B cell (primary cell): ENCODE data around the gene ZBTB3. TPM values are rescaled to one million over a fixed set of nuclear protein-coding genes. Genes with fewer than 3 reads are reported as not detected.
A peak's percentile ranks its signal among the peaks of the same experiment; 100 is the strongest.

Source experiments
- ATAC-seq: fragments of 200-7000 bp; cut with Tn5 transposase; one replicate; pipeline ENCODE4 v1.10.0; 2021; ENCODE audit warnings: low read depth, mild to moderate bottlenecking, moderate number of reproducible peaks, moderate library complexity
- CTCF ChIA-PET: fragments of 350-600 bp; sonication (Branson Sonifier 250); formaldehyde crosslinking; loops from one replicate; lab custom pipeline; 2021; ENCODE audit warnings: antibody characterized with exemption, inconsistent platforms; lab: Charles Lee
- POLR2A ChIA-PET: fragments of 350-600 bp; sonication (Branson Sonifier 250); formaldehyde crosslinking; loops from one replicate; lab custom pipeline; 2021; ENCODE audit warnings: antibody characterized with exemption; lab: Charles Lee
- DNase-seq: peaks from one replicate; pipeline ENCODE4 v3.0.0; 2013
- H2AFZ ChIP-seq: 2 replicates; pipeline ENCODE4 v1.6.1; 2012; ENCODE audit warnings: mild to moderate bottlenecking, low read depth, low read length; ENCODE audit not compliant: insufficient read depth, poor library complexity, severe bottlenecking
- H3K27ac ChIP-seq, 2 donors: 1 replicate in 1 of 2; 2 replicates in 1 of 2; pipeline ENCODE4 v1.5.1; 2012 to 2013; ENCODE audit warnings: low read length in 2 of 2, mild to moderate bottlenecking in 2 of 2, moderate library complexity in 1 of 2
- H3K27me3 ChIP-seq, 4 experiments: fragments of 200-600 bp in 1 of 4; sonication (generic) in 1 of 4; replicated peaks in 1 of 4; 1 replicate in 2 of 4; 2 replicates in 2 of 4; pipeline versions ENCODE4 v1.6.1 to v1.7.0; 2013 to 2016; ENCODE audit warnings: low read length in 3 of 4, mild to moderate bottlenecking in 2 of 4, mixed read lengths in 1 of 4, moderate library complexity in 1 of 4; ENCODE audit not compliant: insufficient read depth in 4 of 4, control insufficient read depth in 3 of 4; ENCODE audit errors: control extremely low read depth in 1 of 4
- H3K36me3 ChIP-seq, 2 experiments: replicated peaks in 1 of 2; 1 replicate in 1 of 2; 2 replicates in 1 of 2; pipeline versions ENCODE4 v1.6.1 to v1.7.1; 2013; ENCODE audit warnings: low read length in 1 of 2; ENCODE audit not compliant: insufficient read depth in 2 of 2, control insufficient read depth in 1 of 2; ENCODE audit errors: control extremely low read depth in 1 of 2, extremely low read depth in 1 of 2
- H3K4me1 ChIP-seq, 2 donors: fragments of 200-600 bp in 1 of 2; sonication (generic) in 1 of 2; 1 replicate in 1 of 2; 2 replicates in 1 of 2; pipeline versions ENCODE4 v1.5.1 to v1.6.1; 2013 to 2017; ENCODE audit warnings: low read length in 2 of 2; ENCODE audit not compliant: control insufficient read depth in 2 of 2, insufficient read depth in 2 of 2
- H3K4me2 ChIP-seq: replicated peaks from 2 replicates; pipeline ENCODE3; 2012; ENCODE audit warnings: mild to moderate bottlenecking, low read depth, low read length; ENCODE audit not compliant: poor library complexity, severe bottlenecking
- H3K4me3 ChIP-seq, 5 experiments: fragments of 200-600 bp in 1 of 5; sonication (generic) in 1 of 5; 1 replicate in 3 of 5; 2 replicates in 2 of 5; pipeline versions ENCODE4 v1.5.1 to v1.7.0; 2011 to 2016; ENCODE audit warnings: low read length in 4 of 5, mild to moderate bottlenecking in 4 of 5, low read depth in 2 of 5, control low read depth in 1 of 5, moderate library complexity in 1 of 5; ENCODE audit not compliant: insufficient read depth in 1 of 5; ENCODE audit errors: control extremely low read depth in 1 of 5, extremely low read depth in 1 of 5
- H3K79me2 ChIP-seq: fragments of 200-600 bp; sonication (generic); one replicate; pipeline ENCODE4 v1.6.0; 2016; ENCODE audit warnings: low read length; ENCODE audit not compliant: control insufficient read depth, insufficient read depth
- H3K9ac ChIP-seq: fragments of 200-600 bp; sonication (generic); 2 replicates; pipeline ENCODE4 v1.6.1; 2017; ENCODE audit warnings: mild to moderate bottlenecking, low read length, moderate library complexity
- H3K9me3 ChIP-seq, 3 donors: one replicate each; pipeline versions ENCODE4 v1.6.1 to v1.7.1; 2013; ENCODE audit warnings: low read length in 2 of 3; ENCODE audit not compliant: control insufficient read depth in 2 of 3, insufficient read depth in 1 of 3; ENCODE audit errors: control extremely low read depth in 1 of 3
- H4K20me1 ChIP-seq: 2 replicates; pipeline ENCODE4 v1.6.0; 2012; ENCODE audit warnings: mild to moderate bottlenecking, low read length; ENCODE audit not compliant: insufficient read depth, control insufficient read depth, poor library complexity, severe bottlenecking
- H3K27ac Mint-ChIP-seq: one replicate; pipeline ENCODE4 v1.8.0; 2021; ENCODE audit warnings: mixed read lengths
- H3K27me3 Mint-ChIP-seq: one replicate; pipeline ENCODE4 v1.8.0; 2021; ENCODE audit warnings: mixed read lengths
- H3K4me1 Mint-ChIP-seq: one replicate; pipeline ENCODE4 v1.8.0; 2021; ENCODE audit warnings: mixed read lengths
- H3K4me3 Mint-ChIP-seq: one replicate; pipeline ENCODE4 v1.8.0; 2021; ENCODE audit warnings: mixed read lengths
- H3K9me3 Mint-ChIP-seq: one replicate; pipeline ENCODE4 v1.8.0; 2022; ENCODE audit warnings: mixed read lengths; ENCODE audit not compliant: insufficient read depth
- CTCF ChIP-seq: fragments of 200-600 bp; IDR thresholded peaks from one replicate; pipeline ENCODE4 v1.8.0; 2022; ENCODE audit warnings: antibody characterized with exemption, mild to moderate bottlenecking
- EZH2 ChIP-seq: IDR thresholded peaks from 2 replicates; pipeline ENCODE4 v1.6.1; 2012; ENCODE audit warnings: borderline replicate concordance, low read depth, mild to moderate bottlenecking, moderate library complexity, low read length; ENCODE audit not compliant: insufficient read depth, poor library complexity, severe bottlenecking
- WGBS: methylation state at CpG from one replicate; pipeline ENCODE4 v1.1.5; 2013; ENCODE audit warnings: missing lambda C conversion rate; ENCODE audit not compliant: insufficient coverage; 5-methylcytosine and 5-hydroxymethylcytosine counted together
- intact Hi-C: fragments of 100-400 bp; cut with micrococcal nuclease; formaldehyde crosslinking; loops from one replicate; pipeline ENCODE4 v1.10.0; 2022
- polyA plus RNA-seq: library from polyadenylated mRNA; depleted of rRNA; stranded (reverse); fragments of >200 nt; gene quantifications from 2 replicates; pipeline ENCODE4 v1.2.3, GENCODE V29; 2012
- total RNA-seq, 2 donors: library from RNA; stranded (reverse); fragments of 120-200 nt in 1 of 2; gene quantifications; 1 replicate in 1 of 2; 2 replicates in 1 of 2; pipeline versions ENCODE4 v1.2.3 to v1.2.4, GENCODE V29; 2013 to 2022

ZBTB3 gene
- total and polyA plus RNA-seq, 2 donors (not counting 1 experiment from before 2014, with no cell fraction given) = 8.7 to 22.0 TPM

DNA sequence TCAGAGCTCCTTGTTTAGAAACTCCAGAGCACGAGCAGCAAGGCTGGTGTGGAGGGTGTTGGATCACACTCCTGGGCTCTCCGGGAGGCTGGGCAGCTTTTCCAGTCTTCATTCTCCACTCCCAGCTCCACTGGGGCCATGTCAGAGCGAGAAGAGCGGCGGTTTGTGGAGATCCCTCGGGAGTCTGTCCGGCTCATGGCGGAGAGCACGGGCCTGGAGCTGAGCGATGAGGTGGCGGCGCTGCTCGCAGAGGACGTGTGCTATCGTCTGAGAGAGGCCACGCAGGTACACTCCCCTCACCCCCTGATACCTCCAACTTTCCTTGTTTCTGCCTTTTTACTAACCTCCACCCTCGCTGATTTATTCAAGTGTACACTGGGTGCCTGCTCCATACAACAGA lies 21.7 kb upstream of the ZBTB3 start:
- no peak for ATAC-seq
- H3K27ac ChIP-seq = no peak overlapping the region
- H3K79me2 ChIP-seq = peaks cover 6% of the 10 kb centered on the region
- H3K4me3 Mint-ChIP-seq = no peak overlapping the region
- DNase-seq = no peak
- WGBS = over 99% methylated on average over 16 of the region's 17 CpGs
- ChIA-PET POLR2A (no interaction called here), CTCF (interaction anchor here (0.5 to 8.5 kb wide), 2 partner anchors 11 to 435 kb away, joined by 3 to 70 read pairs; partner anchors contain the start of gene TMEM179B)
- no peaks in the 10 kb centered on the region for H3K9me3 ChIP-seq
- no peaks in the 10 kb centered on the region for H3K9me3 Mint-ChIP-seq
- H3K27me3 Mint-ChIP-seq = no peaks in the 10 kb centered on the region
- peaks cover 0 to 20% of the 10 kb centered on the region in 2 experiments for H3K36me3 ChIP-seq
- H3K9ac ChIP-seq = no peak overlapping the region
- no peak overlapping the region for H3K4me2 ChIP-seq
- intact Hi-C loops = no loop called here
- peaks cover 17% of the 10 kb centered on the region for H3K4me1 Mint-ChIP-seq
- H3K27me3 ChIP-seq = no peaks in the 10 kb centered on the region
- no peaks in the 10 kb centered on the region for H4K20me1 ChIP-seq
- TF ChIP-seq EZH2 = no peak
- no peak for TF ChIP-seq CTCF
- H2AFZ ChIP-seq = no peak overlapping the region
- H3K4me1 ChIP-seq = peaks cover 7 to 11% of the 10 kb centered on the region in 2 donors
- H3K27ac Mint-ChIP-seq = peak overlapping the region; percentile 37
- H3K4me3 ChIP-seq = no peak overlapping the region

DNA sequence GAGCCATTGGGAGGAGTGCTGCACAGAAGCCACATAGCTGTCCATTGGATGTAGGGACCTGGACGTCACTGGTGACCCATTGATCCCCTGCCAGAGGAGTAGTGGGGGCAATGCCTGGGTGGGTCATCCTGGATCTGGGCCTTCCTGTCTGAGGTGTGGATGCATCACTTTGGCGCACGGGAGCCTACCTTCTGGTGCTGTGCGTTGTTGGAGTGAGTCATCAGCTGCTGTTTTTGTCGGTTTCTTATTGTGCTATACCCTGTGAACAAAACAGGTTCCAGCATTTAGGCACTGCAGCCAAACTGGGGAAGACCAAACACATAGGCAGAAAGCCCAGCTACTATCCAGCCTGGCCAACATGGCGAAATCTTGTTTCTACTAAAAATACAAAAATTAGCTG lies 20.4 kb upstream of the ZBTB3 start:
- Histone ChIP-seq H3K4me3 (no peak overlapping the region), H4K20me1 (no peaks in the 10 kb centered on the region), H3K36me3 (peaks cover 0 to 20% of the 10 kb centered on the region in 2 experiments), H2AFZ (no peak overlapping the region), H3K9me3 (no peaks in the 10 kb centered on the region), H3K9ac (no peak overlapping the region), H3K4me2 (no peak overlapping the region), H3K27ac (no peak overlapping the region), H3K4me1 (peaks cover 15 to 23% of the 10 kb centered on the region in 2 donors), H3K27me3 (no peaks in the 10 kb centered on the region), H3K79me2 (peaks cover 6% of the 10 kb centered on the region)
- no peak overlapping the region for H3K4me3 Mint-ChIP-seq
- no peak overlapping the region for H3K27ac Mint-ChIP-seq
- POLR2A ChIA-PET = interaction anchor here (0.5 to 0.6 kb wide), 3 partner anchors 13 to 71 kb away, joined by 3 to 5 read pairs (median 3); partner anchors contain the start of gene POLR2G
- ATAC-seq (no peak), DNase-seq (no peak)
- no peaks in the 10 kb centered on the region for H3K9me3 Mint-ChIP-seq
- intact Hi-C loops = loop anchor here (5.0 kb wide), 1 partner anchor 182 kb away; the partner anchor contains the start of gene TUT1
- H3K4me1 Mint-ChIP-seq = peaks cover 28% of the 10 kb centered on the region
- CTCF ChIA-PET = interaction anchor here (0.7 to 8.5 kb wide), 2 partner anchors 12 to 379 kb away, joined by 4 to 70 read pairs; partner anchors contain the start of gene TMEM179B
- TF ChIP-seq CTCF = no peak
- TF ChIP-seq EZH2 = no peak
- WGBS = 95% methylated on average over 5 of the region's 6 CpGs
- no peaks in the 10 kb centered on the region for H3K27me3 Mint-ChIP-seq
